Tibial nerve (tissue), 4 donors: ENCODE data around the gene ARHGAP23.

Experiments used
- CTCF ChIP-seq, 5 experiments: fragments of 200-600 bp in 3 of 5; fragments of 450-650 bp in 2 of 5; sonication (generic) in 3 of 5; IDR thresholded peaks; one replicate each; pipeline ENCODE4 v1.5.1; 2016 to 2019; ENCODE audit warnings: antibody characterized with exemption in 5 of 5, mild to moderate bottlenecking in 3 of 5, moderate library complexity in 2 of 5
- EP300 ChIP-seq, 2 donors: sonication (generic); formaldehyde crosslinking; IDR thresholded peaks; one replicate each; pipeline ENCODE4 v1.6.1; 2017; ENCODE audit warnings: antibody characterized with exemption in 2 of 2, mild to moderate bottlenecking in 1 of 2
- POLR2A ChIP-seq, 2 donors: fragments of 450-650 bp; IDR thresholded peaks; one replicate each; pipeline ENCODE4 v1.6.1; 2017; ENCODE audit warnings: antibody characterized with exemption in 2 of 2, mild to moderate bottlenecking in 2 of 2, moderate library complexity in 2 of 2

GRCh38 chr17:38401459-38401858 is 26.8 kb upstream of the ARHGAP23 start:
- TF ChIP-seq CTCF (IDR thresholded peaks at IDR 0.05): no peak
- no peak for TF ChIP-seq POLR2A (IDR thresholded peaks at IDR 0.05)
- TF ChIP-seq EP300 (IDR thresholded peaks at IDR 0.05): no peak
